Psoas muscle (tissue), 8 donors: ENCODE data around the gene FHL3. TPM values are rescaled to one million over a fixed set of nuclear protein-coding genes. Genes with fewer than 3 reads are reported as not detected.

Source experiments
- ATAC-seq, 4 donors: fragments of 200-7000 bp; cut with Tn5 transposase; one replicate each; pipeline ENCODE4 v1.9.1; 2020; ENCODE audit warnings: moderate library complexity in 3 of 4, mild to moderate bottlenecking in 2 of 4
- DNase-seq, 2 donors: peaks; one replicate each; pipeline ENCODE4 v3.0.0-alpha.2; 2020
- H3K27ac ChIP-seq: fragments of 200-600 bp; one replicate; pipeline ENCODE4 v1.8.0; 2022
- H3K27me3 ChIP-seq, 3 donors: fragments of 200-600 bp in 1 of 3; one replicate each; pipeline versions ENCODE4 v1.6.1 to v1.8.0; 2013 to 2022; ENCODE audit warnings: low read length in 2 of 3, mild to moderate bottlenecking in 2 of 3, moderate library complexity in 1 of 3; ENCODE audit not compliant: insufficient read depth in 3 of 3
- H3K36me3 ChIP-seq, 2 donors: fragments of 200-600 bp in 1 of 2; one replicate each; pipeline versions ENCODE4 v1.6.1 to v1.8.0; 2013 to 2022; ENCODE audit warnings: low read depth in 1 of 2, mild to moderate bottlenecking in 1 of 2, moderate library complexity in 1 of 2; ENCODE audit not compliant: insufficient read depth in 1 of 2
- H3K4me1 ChIP-seq: fragments of 200-600 bp; one replicate; pipeline ENCODE4 v1.8.0; 2022
- H3K4me3 ChIP-seq: fragments of 200-600 bp; one replicate; pipeline ENCODE4 v1.8.0; 2022; ENCODE audit warnings: mild to moderate bottlenecking
- H3K9me3 ChIP-seq: fragments of 200-600 bp; one replicate; pipeline ENCODE4 v1.8.0; 2022
- CTCF ChIP-seq: fragments of 200-600 bp; IDR thresholded peaks from one replicate; pipeline ENCODE4 v1.8.0; 2022; ENCODE audit warnings: antibody characterized with exemption
- WGBS, 3 donors: extraction: QIAGEN DNeasy Blood & Tissue Kit; methylation state at CpG; one replicate each; pipeline versions ENCODE4 v1.1.6 to v1.1.7; 2013; 5-methylcytosine and 5-hydroxymethylcytosine counted together
- intact Hi-C, 2 donors: fragments of 100-400 bp; cut with DNase I; formaldehyde crosslinking; loops; one replicate each; pipeline versions ENCODE4 v1.11.0 to v1.14.2; 2022
- polyA plus RNA-seq, 3 donors: library from polyadenylated mRNA; stranded (reverse); fragments of 200-250 nt; gene quantifications; one replicate each; pipeline ENCODE4 v1.2.3, GENCODE V29; 2013
- total RNA-seq, 4 donors: library from RNA; stranded (reverse); fragmentation: NEBNext Ultra II Directional in 2 of 4; extraction: Animal tissue kit (Norgen Biotek cat#: 25700) in 2 of 4; gene quantifications; one replicate each; pipeline versions ENCODE4 v1.2.1 to v1.2.4, GENCODE V29; 2021 to 2023
- donor health status: healthy with polysubstance abuse.
- donor health status: DM: no; HTN: no; CAD: no; lungs with moderate emphysema.
- donor health status: Bipolar disorder and iron deficiency.
- donor health status: healthy.
- donor health status: DM: yes; HTN: yes; CAD: no.
- donor health status: DM: no; HTN: no; CAD: no.
- donor health status: DM: no; HTN: no; CAD: no.
- donor health status: DM: yes; HTN: yes; CAD: no.

FHL3 gene
- total and polyA plus RNA-seq, 7 donors: 41.6 to 1,187 (median 491) TPM

GRCh38 chr1:38027201-38028104, 22.1 kb upstream of the FHL3 start:
- intact Hi-C loops: loop anchor here in 1 of 2 donors (5.0 to 10.0 kb wide), 3 partner anchors 560 to 1863 kb away; no protein-coding TSS in a partner anchor
- Histone ChIP-seq H3K4me3 (no peak overlapping the region), H3K4me1 (peaks cover 81% of the 10 kb centered on the region), H3K27me3 (no peaks in the 10 kb centered on the region), H3K27ac (peak overlapping the region; percentile 72), H3K9me3 (no peaks in the 10 kb centered on the region), H3K36me3 (peaks cover 8 to 50% of the 10 kb centered on the region in 2 donors)
- no peak for ATAC-seq
- 69 to 82% (median 73%) methylated on average over 19 of the region's 19 CpGs for WGBS, 3 donors
- DNase-seq: no peak
- TF ChIP-seq CTCF: no peak

GRCh38 chr1:38026592-38027200, 21.4 kb upstream of the FHL3 start:
- H3K4me3 ChIP-seq: no peak overlapping the region
- H3K4me1 ChIP-seq: peaks cover 89% of the 10 kb centered on the region
- intact Hi-C loops: loop anchor here in 1 of 2 donors (5.0 to 10.0 kb wide), 3 partner anchors 561 to 1862 kb away; no protein-coding TSS in a partner anchor
- H3K27ac ChIP-seq: peak overlapping the region; percentile 70
- H3K27me3 ChIP-seq: no peaks in the 10 kb centered on the region
- peak; percentile 50 for TF ChIP-seq CTCF
- peak in 1 of 2 donors; percentile 75 for DNase-seq
- H3K36me3 ChIP-seq: peaks cover 13 to 58% of the 10 kb centered on the region in 2 donors
- WGBS, 3 donors: 44 to 73% (median 54%) methylated on average over 8 of the region's 8 CpGs
- ATAC-seq: peak in 1 of 4 donors; percentile 9
- H3K9me3 ChIP-seq: no peaks in the 10 kb centered on the region

GRCh38 chr1:38025664-38026063, 20.4 kb upstream of the FHL3 start:
- peaks cover 93% of the 10 kb centered on the region for H3K4me1 ChIP-seq
- intact Hi-C loops: loop anchor here in 1 of 2 donors (5.0 to 10.0 kb wide), 3 partner anchors 562 to 1861 kb away; no protein-coding TSS in a partner anchor
- H3K27me3 ChIP-seq: no peaks in the 10 kb centered on the region
- DNase-seq (no peak), ATAC-seq (peak in 1 of 4 donors; percentile 2)
- 46 to 79% (median 60%) methylated on average over 6 of the region's 6 CpGs for WGBS, 3 donors
- no peak for TF ChIP-seq CTCF
- H3K9me3 ChIP-seq: no peaks in the 10 kb centered on the region
- H3K27ac ChIP-seq: peak overlapping the region; percentile 70
- no peak overlapping the region for H3K4me3 ChIP-seq
- H3K36me3 ChIP-seq: peaks cover 13 to 68% of the 10 kb centered on the region in 2 donors

- Histone ChIP-seq H3K27me3 (no peaks in the 10 kb centered on the region), H3K36me3 (peaks cover 13 to 72% of the 10 kb centered on the region in 2 donors), H3K27ac (peak overlapping the region; percentile 70), H3K4me1 (peaks cover 93% of the 10 kb centered on the region), H3K4me3 (no peak overlapping the region), H3K9me3 (no peaks in the 10 kb centered on the region)
- intact Hi-C loops: loop anchor here in 1 of 2 donors (5.0 to 10.0 kb wide), 3 partner anchors 562 to 1860 kb away; no protein-coding TSS in a partner anchor
- ATAC-seq (no peak), DNase-seq (peak in 1 of 2 donors; percentile 27)
- no peak for TF ChIP-seq CTCF
- WGBS, 3 donors: 95 to 100% (median 98%) methylated on average over 2 of the region's 2 CpGs
These were observed 19.9 kb upstream of the FHL3 start for GRCh38 chr1:38025233-38025632.
